SK-N-SH (cell line): Measurements from ENCODE around the gene RPL22. TPM values are rescaled to one million over a fixed set of nuclear protein-coding genes. Genes with fewer than 3 reads are reported as not detected.
A peak's percentile ranks its signal among the peaks of the same experiment; 100 is the strongest.

Source experiments
- CTCF ChIA-PET: fragments of 300-600, 350-600 bp; formaldehyde crosslinking; extraction: SDS; loops from one replicate; lab custom pipeline; 2021; lab: Yijun Ruan, JAX
- POLR2A ChIA-PET: fragments of 350-600 bp; sonication (Branson Sonifier 250); formaldehyde crosslinking; extraction: SDS; loops from one replicate; lab custom pipeline; 2020; ENCODE audit warnings: antibody characterized with exemption, inconsistent platforms; lab: Yijun Ruan, JAX
- DNase-seq: peaks from one replicate; pipeline ENCODE4 v3.0.0; 2012
- H2AFZ ChIP-seq: fragments of 200-600 bp; sonication (generic); 2 replicates; pipeline ENCODE4 v1.8.1; 2016; ENCODE audit warnings: antibody characterized with exemption, mild to moderate bottlenecking, low read depth
- H3F3A ChIP-seq: fragments of 200-600 bp; sonication (generic); replicated peaks from 2 replicates; pipeline ENCODE3; 2016; ENCODE audit warnings: antibody characterized with exemption, mild to moderate bottlenecking; ENCODE audit not compliant: insufficient read depth
- H3K27ac ChIP-seq, 2 experiments: fragments of 200-500 bp in 1 of 2; fragments of 200-600 bp in 1 of 2; sonication (Bioruptor generic) in 1 of 2; sonication (generic), shearing (Covaris generic) in 1 of 2; 2 replicates each; pipeline versions ENCODE4 v1.5.1 to v1.6.1; 2014 to 2016; ENCODE audit warnings: low read depth in 2 of 2, inconsistent platforms in 1 of 2, low read length in 1 of 2, mild to moderate bottlenecking in 1 of 2, mixed read lengths in 1 of 2
- H3K27me3 ChIP-seq: fragments of 200-600 bp; sonication (generic), shearing (Covaris generic); 2 replicates; pipeline ENCODE4 v1.6.1; 2016; ENCODE audit warnings: mixed run types; ENCODE audit not compliant: insufficient read depth
- H3K36me3 ChIP-seq, 2 experiments: fragments of 200-500 bp in 1 of 2; fragments of 200-600 bp in 1 of 2; sonication (Bioruptor generic) in 1 of 2; sonication (generic) in 1 of 2; replicated peaks in 1 of 2; 2 replicates each; pipeline versions ENCODE3 to v1.5.1; 2014 to 2016; ENCODE audit warnings: low read length in 1 of 2, mild to moderate bottlenecking in 1 of 2; ENCODE audit not compliant: insufficient read depth in 2 of 2, control insufficient read depth in 1 of 2
- H3K4me1 ChIP-seq, 2 experiments: fragments of 200-500 bp in 1 of 2; fragments of 200-600 bp in 1 of 2; sonication (Bioruptor generic) in 1 of 2; sonication (generic), shearing (Covaris generic) in 1 of 2; 2 replicates each; pipeline versions ENCODE4 v1.5.1 to v1.6.1; 2014 to 2016; ENCODE audit warnings: low read depth in 1 of 2, low read length in 1 of 2, mixed run types in 1 of 2; ENCODE audit not compliant: insufficient read depth in 2 of 2, control insufficient read depth in 1 of 2
- H3K4me2 ChIP-seq: fragments of 200-600 bp; sonication (generic), shearing (Covaris generic); 2 replicates; pipeline ENCODE4 v1.6.1; 2017; ENCODE audit warnings: mixed run types
- H3K4me3 ChIP-seq, 2 experiments: fragments of 200-500 bp in 1 of 2; fragments of 200-600 bp in 1 of 2; sonication (Bioruptor generic) in 1 of 2; sonication (generic), shearing (Covaris generic) in 1 of 2; 2 replicates each; pipeline versions ENCODE4 v1.5.1 to v1.8.1; 2014 to 2016; ENCODE audit warnings: low read depth in 2 of 2, inconsistent platforms in 1 of 2, low read length in 1 of 2, mild to moderate bottlenecking in 1 of 2, mixed read lengths in 1 of 2, moderate library complexity in 1 of 2
- H3K79me2 ChIP-seq: fragments of 200-600 bp; sonication (generic); 2 replicates; pipeline ENCODE4 v1.8.1; 2017; ENCODE audit warnings: mild to moderate bottlenecking; ENCODE audit not compliant: insufficient read depth
- H3K9ac ChIP-seq: fragments of 200-600 bp; sonication (generic); 2 replicates; pipeline ENCODE4 v1.6.1; 2017; ENCODE audit warnings: mixed run types
- H3K9me2 ChIP-seq: fragments of 200-600 bp; sonication (generic); 2 replicates; pipeline ENCODE4 v1.6.1; 2017; ENCODE audit warnings: mixed run types
- H3K9me3 ChIP-seq: fragments of 200-600 bp; sonication (generic); 2 replicates; pipeline ENCODE4 v1.6.1; 2017; ENCODE audit warnings: mixed run types, mild to moderate bottlenecking, moderate library complexity
- H4K20me1 ChIP-seq: fragments of 200-600 bp; sonication (generic); 2 replicates; pipeline ENCODE4 v1.6.1; 2017; ENCODE audit warnings: mild to moderate bottlenecking, mixed run types; ENCODE audit not compliant: insufficient read depth
- CHD2 ChIP-seq: fragments of 150-350 bp; IDR thresholded peaks from 2 replicates; pipeline ENCODE4 v1.6.1; 2018; ENCODE audit warnings: low read length; ENCODE audit not compliant: partially characterized antibody
- ELF1 ChIP-seq: IDR thresholded peaks from 2 replicates; pipeline ENCODE4 v1.4.0; 2012
- EP300 ChIP-seq, 2 experiments: IDR thresholded peaks; 2 replicates each; pipeline versions ENCODE4 v1.4.0 to v1.6.1; 2012; ENCODE audit warnings: borderline replicate concordance in 1 of 2, low read depth in 1 of 2, low read length in 1 of 2
- JUND ChIP-seq: IDR thresholded peaks from 2 replicates; pipeline ENCODE4 v1.4.0; 2012
- MEF2A ChIP-seq: IDR thresholded peaks from 2 replicates; pipeline ENCODE4 v1.4.0; 2012; ENCODE audit warnings: low read depth, borderline replicate concordance
- MXI1 ChIP-seq: IDR thresholded peaks from 2 replicates; pipeline ENCODE4 v1.6.1; 2012; ENCODE audit warnings: mild to moderate bottlenecking, low read depth, low read length, improper control_type of control experiment
- NRF1 ChIP-seq: IDR thresholded peaks from 2 replicates; pipeline ENCODE4 v1.6.1; 2012; ENCODE audit warnings: low read depth, mild to moderate bottlenecking, low read length
- POLR2AphosphoS5 ChIP-seq: IDR thresholded peaks from 2 replicates; pipeline ENCODE4 v1.6.1; 2012; ENCODE audit warnings: low read depth, low read length
- WGBS: methylation state at CpG from one replicate; pipeline ENCODE4 v1.1.6; 2017; ENCODE audit warnings: low lambda C conversion rate; 5-methylcytosine and 5-hydroxymethylcytosine counted together
- polyA plus RNA-seq, 3 experiments: library from polyadenylated mRNA; depleted of rRNA; stranded (reverse); fragments of >200 nt; gene quantifications; 2 replicates each; pipeline ENCODE4 v1.2.3, GENCODE V29; 2012
- TF ChIP-seq, protein P1 (sequence below): IDR thresholded peaks from 2 replicates; pipeline ENCODE4 v1.6.1; 2012; ENCODE audit warnings: mild to moderate bottlenecking, low read depth, low read length, moderate library complexity
- TF ChIP-seq, protein P2 (sequence below): IDR thresholded peaks from 2 replicates; pipeline ENCODE4; 2012
- TF ChIP-seq, protein P3 (sequence below): fragments of 150-350 bp; IDR thresholded peaks from 2 replicates; pipeline ENCODE4 v1.6.1; 2016; ENCODE audit warnings: mild to moderate bottlenecking, low read depth, low read length

The RPL22 gene
- polyA plus RNA-seq, 1 of the 3 experiments (the other 2 are of a cell fraction) = 140 TPM

DNA sequence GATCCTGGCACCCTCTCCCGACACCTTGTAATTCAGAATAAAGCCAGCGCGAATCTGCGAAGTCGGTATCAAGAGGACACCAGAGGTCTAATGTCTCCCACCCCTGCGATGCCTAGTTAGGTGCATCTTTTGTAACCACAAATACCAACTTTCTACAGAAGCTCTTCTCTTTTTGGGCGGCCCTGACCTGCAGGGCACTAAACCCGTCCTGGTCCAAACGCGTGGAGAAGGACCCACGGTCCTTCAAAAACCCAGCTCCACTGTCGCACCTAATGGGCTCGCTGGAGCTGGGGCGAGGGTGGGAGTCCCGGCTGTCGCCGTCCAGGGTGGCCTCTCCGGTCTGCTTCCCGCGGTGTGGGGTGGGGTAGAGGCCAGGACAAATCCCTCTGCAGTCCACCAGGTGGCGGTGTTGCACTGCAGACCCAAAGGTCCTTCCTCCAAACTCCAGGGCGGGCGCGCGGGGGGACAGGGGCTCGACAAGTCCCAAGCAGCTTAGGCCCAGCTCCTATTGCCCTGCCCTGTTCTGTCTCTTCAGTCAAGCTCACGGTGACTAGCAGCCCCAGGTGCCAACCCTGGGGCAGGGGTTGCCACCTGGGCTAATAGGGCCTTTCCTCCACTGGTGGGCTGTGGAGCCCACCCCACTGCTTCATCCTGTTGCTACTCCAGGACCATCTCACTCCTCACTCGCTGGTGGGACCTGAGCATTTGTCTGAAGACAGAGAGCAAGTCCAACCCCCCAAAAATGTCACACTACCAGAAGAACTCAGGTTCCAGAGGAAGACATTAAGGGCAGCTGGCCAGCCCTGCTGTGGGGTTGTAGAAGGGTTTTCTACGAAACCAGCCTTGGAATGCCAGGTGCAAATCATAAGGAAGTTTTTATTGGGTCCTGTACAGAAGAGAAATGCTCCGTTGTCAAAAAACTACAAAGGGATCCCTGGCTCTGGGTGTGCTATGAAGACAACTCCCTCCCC, 47.4 kb upstream of the RPL22 start (continued):
- TF ChIP-seq, protein P1, sequence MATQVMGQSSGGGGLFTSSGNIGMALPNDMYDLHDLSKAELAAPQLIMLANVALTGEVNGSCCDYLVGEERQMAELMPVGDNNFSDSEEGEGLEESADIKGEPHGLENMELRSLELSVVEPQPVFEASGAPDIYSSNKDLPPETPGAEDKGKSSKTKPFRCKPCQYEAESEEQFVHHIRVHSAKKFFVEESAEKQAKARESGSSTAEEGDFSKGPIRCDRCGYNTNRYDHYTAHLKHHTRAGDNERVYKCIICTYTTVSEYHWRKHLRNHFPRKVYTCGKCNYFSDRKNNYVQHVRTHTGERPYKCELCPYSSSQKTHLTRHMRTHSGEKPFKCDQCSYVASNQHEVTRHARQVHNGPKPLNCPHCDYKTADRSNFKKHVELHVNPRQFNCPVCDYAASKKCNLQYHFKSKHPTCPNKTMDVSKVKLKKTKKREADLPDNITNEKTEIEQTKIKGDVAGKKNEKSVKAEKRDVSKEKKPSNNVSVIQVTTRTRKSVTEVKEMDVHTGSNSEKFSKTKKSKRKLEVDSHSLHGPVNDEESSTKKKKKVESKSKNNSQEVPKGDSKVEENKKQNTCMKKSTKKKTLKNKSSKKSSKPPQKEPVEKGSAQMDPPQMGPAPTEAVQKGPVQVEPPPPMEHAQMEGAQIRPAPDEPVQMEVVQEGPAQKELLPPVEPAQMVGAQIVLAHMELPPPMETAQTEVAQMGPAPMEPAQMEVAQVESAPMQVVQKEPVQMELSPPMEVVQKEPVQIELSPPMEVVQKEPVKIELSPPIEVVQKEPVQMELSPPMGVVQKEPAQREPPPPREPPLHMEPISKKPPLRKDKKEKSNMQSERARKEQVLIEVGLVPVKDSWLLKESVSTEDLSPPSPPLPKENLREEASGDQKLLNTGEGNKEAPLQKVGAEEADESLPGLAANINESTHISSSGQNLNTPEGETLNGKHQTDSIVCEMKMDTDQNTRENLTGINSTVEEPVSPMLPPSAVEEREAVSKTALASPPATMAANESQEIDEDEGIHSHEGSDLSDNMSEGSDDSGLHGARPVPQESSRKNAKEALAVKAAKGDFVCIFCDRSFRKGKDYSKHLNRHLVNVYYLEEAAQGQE = peak; percentile 56; the same call in 1 of the 2 replicates
- TF ChIP-seq, protein P2, sequence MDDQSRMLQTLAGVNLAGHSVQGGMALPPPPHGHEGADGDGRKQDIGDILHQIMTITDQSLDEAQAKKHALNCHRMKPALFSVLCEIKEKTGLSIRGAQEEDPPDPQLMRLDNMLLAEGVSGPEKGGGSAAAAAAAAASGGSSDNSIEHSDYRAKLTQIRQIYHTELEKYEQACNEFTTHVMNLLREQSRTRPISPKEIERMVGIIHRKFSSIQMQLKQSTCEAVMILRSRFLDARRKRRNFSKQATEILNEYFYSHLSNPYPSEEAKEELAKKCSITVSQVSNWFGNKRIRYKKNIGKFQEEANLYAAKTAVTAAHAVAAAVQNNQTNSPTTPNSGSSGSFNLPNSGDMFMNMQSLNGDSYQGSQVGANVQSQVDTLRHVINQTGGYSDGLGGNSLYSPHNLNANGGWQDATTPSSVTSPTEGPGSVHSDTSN = no peak
- TF ChIP-seq POLR2AphosphoS5 (no peak), ELF1 (no peak), MXI1 (0 out of 2 replicates have a peak, but pooled peaks have one; percentile 16), CHD2 (no peak), MEF2A (no peak), EP300 (IDR thresholded peaks at IDR 0.05; ENCODE audit: borderline replicate concordance in 1 of 2, low read depth in 1 of 2, low read length in 1 of 2) (no peak; a peak in 1 of 4 replicates)
- TF ChIP-seq, protein P3, sequence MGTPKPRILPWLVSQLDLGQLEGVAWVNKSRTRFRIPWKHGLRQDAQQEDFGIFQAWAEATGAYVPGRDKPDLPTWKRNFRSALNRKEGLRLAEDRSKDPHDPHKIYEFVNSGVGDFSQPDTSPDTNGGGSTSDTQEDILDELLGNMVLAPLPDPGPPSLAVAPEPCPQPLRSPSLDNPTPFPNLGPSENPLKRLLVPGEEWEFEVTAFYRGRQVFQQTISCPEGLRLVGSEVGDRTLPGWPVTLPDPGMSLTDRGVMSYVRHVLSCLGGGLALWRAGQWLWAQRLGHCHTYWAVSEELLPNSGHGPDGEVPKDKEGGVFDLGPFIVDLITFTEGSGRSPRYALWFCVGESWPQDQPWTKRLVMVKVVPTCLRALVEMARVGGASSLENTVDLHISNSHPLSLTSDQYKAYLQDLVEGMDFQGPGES = no peak

DNA sequence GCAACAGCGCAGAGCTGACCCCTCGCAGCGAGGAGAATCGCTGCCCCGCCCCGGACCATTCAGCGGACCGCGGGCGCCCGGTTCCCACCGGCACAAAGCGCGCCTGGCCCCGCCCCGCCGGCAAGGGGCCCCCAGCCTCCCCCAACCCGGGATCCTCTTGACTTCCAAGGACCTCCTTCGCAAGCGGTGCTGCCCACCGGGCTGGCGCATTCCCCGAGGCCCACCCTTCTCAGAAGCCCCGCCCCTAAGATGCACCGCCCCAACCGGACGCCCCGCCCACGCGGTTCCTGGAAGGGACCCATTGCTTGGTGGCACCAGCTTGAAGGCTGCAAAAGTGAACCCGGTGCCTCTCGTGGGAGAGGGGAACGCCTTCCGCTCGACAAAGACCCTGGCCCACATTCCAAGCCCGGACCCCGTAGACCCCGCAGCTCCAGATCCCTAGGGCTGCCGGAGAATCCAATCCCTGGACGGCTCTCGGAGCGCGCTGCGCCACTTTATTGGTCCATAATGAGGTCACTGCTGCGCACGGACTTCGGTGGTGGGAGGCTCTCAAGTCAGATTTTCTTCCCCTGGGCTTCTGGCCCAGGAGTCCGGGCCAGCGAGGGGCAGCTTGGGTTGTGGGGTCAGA, 46.6 kb upstream of the RPL22 start:
- Histone ChIP-seq H2AFZ (no peak overlapping the region), H3K27me3 (no peaks in the 10 kb centered on the region), H3K4me1 (no peaks in the 10 kb centered on the region; a peak in 1 of 4 replicates), H3K4me2 (peak overlapping the region; percentile 65), H3K79me2 (no peaks in the 10 kb centered on the region), H3K4me3 (peak overlapping the region; percentile 29 to 44; a peak in 3 of 4 replicates), H3K27ac (peak overlapping the region in 1 of 2 experiments; percentile 76; a peak in 2 of 4 replicates), H4K20me1 (peaks cover 3% of the 10 kb centered on the region; the same call in 1 of the 2 replicates), H3K36me3 (no peaks in the 10 kb centered on the region), H3K9ac (no peak overlapping the region), H3F3A (no peaks in the 10 kb centered on the region), H3K9me3 (no peaks in the 10 kb centered on the region), H3K9me2 (no peaks in the 10 kb centered on the region)
- no peak for TF ChIP-seq JUND
- TF ChIP-seq NRF1 = peak; percentile 22; the same call in 1 of the 2 replicates
- ChIA-PET POLR2A (interaction anchor here (0.7 to 1.9 kb wide), 10 partner anchors 10 to 212 kb away, joined by 3 to 5 read pairs (median 3); partner anchors contain the start of gene ICMT), CTCF (interaction anchor here (0.6 to 9.5 kb wide), 74 partner anchors 9 to 355 kb away, joined by 3 to 318 read pairs (median 6); partner anchors contain the start of genes ACOT7, CHD5, HES2 and ICMT)
- WGBS = 1% methylated on average over 27 of the region's 49 CpGs
- peak; percentile 95 for DNase-seq
